ENCODE measurements around the gene CES4A. TPM values are rescaled to one million over a fixed set of nuclear protein-coding genes. Genes with fewer than 3 reads are reported as not detected.
A peak's percentile ranks its signal among the peaks of the same experiment; 100 is the strongest.

CES4A gene
- total and polyA plus RNA-seq, 2 donors (not counting 1 experiment from before 2014, with no cell fraction given), result 1.3 to 2.1 TPM

- H3K27me3 ChIP-seq (ENCODE audit: control insufficient read depth, insufficient read depth, low read length), result no peaks in the 10 kb centered on the region
Measured at GRCh38 chr16:66976746-66977145, 11.6 kb upstream of the CES4A start.

GRCh38 chr16:66977341-66978113 is 10.9 kb upstream of the CES4A start:
- H3K36me3 ChIP-seq (ENCODE audit: control insufficient read depth, insufficient read depth, low read length), result no peaks in the 10 kb centered on the region
- no peak overlapping the region for H3K4me2 ChIP-seq (ENCODE audit: extremely low read depth, insufficient read depth, low read length)
- H3K27ac ChIP-seq (ENCODE audit: insufficient read depth, low read length), result no peak overlapping the region
- H3K9me3 ChIP-seq (ENCODE audit: control insufficient read depth, insufficient read depth, low read depth, low read length), result no peaks in the 10 kb centered on the region
- H4K20me1 ChIP-seq (ENCODE audit: control insufficient read depth, extremely low read depth, insufficient read depth, low read length), result no peaks in the 10 kb centered on the region
- no peak overlapping the region for H3K4me3 ChIP-seq (replicated peaks in 1 of 4; ENCODE audit: control extremely low read depth in 1 of 4, insufficient read depth in 1 of 4, low read depth in 3 of 4, low read length in 4 of 4)
- DNase-seq (ENCODE audit: low read depth in 2 of 2), result peak; percentile 60 to 78
- no peak overlapping the region for H2AFZ ChIP-seq (ENCODE audit: low read length)
- H3K4me1 ChIP-seq (ENCODE audit: control insufficient read depth, extremely low read depth, insufficient read depth, low read length), result no peaks in the 10 kb centered on the region
- peak; percentile 88 to 89 for TF ChIP-seq CTCF (conservative IDR thresholded peaks at IDR 0.05 in 1 of 2, IDR thresholded peaks at IDR 0.05 in 1 of 2; ENCODE audit: low read depth in 1 of 2, low read length in 2 of 2)
- TF ChIP-seq EZH2 (IDR thresholded peaks at IDR 0.05; ENCODE audit: low read length, missing control alignments), result no peak
- H3K27me3 ChIP-seq (ENCODE audit: control insufficient read depth, insufficient read depth, low read length), result no peaks in the 10 kb centered on the region
- no peak overlapping the region for H3K9ac ChIP-seq (ENCODE audit: insufficient read depth, low read length)
- no peaks in the 10 kb centered on the region for H3K79me2 ChIP-seq (ENCODE audit: control insufficient read depth, insufficient read depth, low read length)

More at GRCh38 chr16:66976746-66977145, 11.6 kb upstream of the CES4A start:
- H3K27ac ChIP-seq (ENCODE audit: insufficient read depth, low read length), result no peak overlapping the region
- no peaks in the 10 kb centered on the region for H4K20me1 ChIP-seq (ENCODE audit: control insufficient read depth, extremely low read depth, insufficient read depth, low read length)
- peak in 1 of 2 donors; percentile 24 for DNase-seq (ENCODE audit: low read depth in 2 of 2)
- no peaks in the 10 kb centered on the region for H3K36me3 ChIP-seq (ENCODE audit: control insufficient read depth, insufficient read depth, low read length)
- H3K9ac ChIP-seq (ENCODE audit: insufficient read depth, low read length), result no peak overlapping the region
- H3K4me3 ChIP-seq (replicated peaks in 1 of 4; ENCODE audit: control extremely low read depth in 1 of 4, insufficient read depth in 1 of 4, low read depth in 3 of 4, low read length in 4 of 4), result no peak overlapping the region
- H3K9me3 ChIP-seq (ENCODE audit: control insufficient read depth, insufficient read depth, low read depth, low read length), result no peaks in the 10 kb centered on the region
- H3K4me1 ChIP-seq (ENCODE audit: control insufficient read depth, extremely low read depth, insufficient read depth, low read length), result no peaks in the 10 kb centered on the region
- H2AFZ ChIP-seq (ENCODE audit: low read length), result no peak overlapping the region
- no peak for TF ChIP-seq CTCF (conservative IDR thresholded peaks at IDR 0.05 in 1 of 2, IDR thresholded peaks at IDR 0.05 in 1 of 2; ENCODE audit: low read depth in 1 of 2, low read length in 2 of 2)
- no peak for TF ChIP-seq EZH2 (IDR thresholded peaks at IDR 0.05; ENCODE audit: low read length, missing control alignments)
- no peak overlapping the region for H3K4me2 ChIP-seq (ENCODE audit: extremely low read depth, insufficient read depth, low read length)
- H3K79me2 ChIP-seq (ENCODE audit: control insufficient read depth, insufficient read depth, low read length), result no peaks in the 10 kb centered on the region

- Histone ChIP-seq H3K4me3 (replicated peaks in 1 of 4; ENCODE audit: control extremely low read depth in 1 of 4, insufficient read depth in 1 of 4, low read depth in 3 of 4, low read length in 4 of 4) (no peak overlapping the region), H2AFZ (ENCODE audit: low read length) (no peak overlapping the region), H3K9ac (ENCODE audit: insufficient read depth, low read length) (no peak overlapping the region), H3K4me1 (ENCODE audit: control insufficient read depth, extremely low read depth, insufficient read depth, low read length) (no peaks in the 10 kb centered on the region), H3K4me2 (ENCODE audit: extremely low read depth, insufficient read depth, low read length) (no peak overlapping the region), H3K79me2 (ENCODE audit: control insufficient read depth, insufficient read depth, low read length) (no peaks in the 10 kb centered on the region), H3K27me3 (ENCODE audit: control insufficient read depth, insufficient read depth, low read length) (no peaks in the 10 kb centered on the region), H3K36me3 (ENCODE audit: control insufficient read depth, insufficient read depth, low read length) (no peaks in the 10 kb centered on the region), H4K20me1 (ENCODE audit: control insufficient read depth, extremely low read depth, insufficient read depth, low read length) (no peaks in the 10 kb centered on the region), H3K9me3 (ENCODE audit: control insufficient read depth, insufficient read depth, low read depth, low read length) (no peaks in the 10 kb centered on the region), H3K27ac (ENCODE audit: insufficient read depth, low read length) (no peak overlapping the region)
- peak in 1 of 2 donors; percentile 17 for DNase-seq (ENCODE audit: low read depth in 2 of 2)
- TF ChIP-seq CTCF (conservative IDR thresholded peaks at IDR 0.05 in 1 of 2, IDR thresholded peaks at IDR 0.05 in 1 of 2; ENCODE audit: low read depth in 1 of 2, low read length in 2 of 2) (no peak), EZH2 (IDR thresholded peaks at IDR 0.05; ENCODE audit: low read length, missing control alignments) (no peak)
Measured at GRCh38 chr16:66979011-66979717, 9.2 kb upstream of the CES4A start.

Measured in fibroblast of lung (primary cell).